ENCODE results near the gene PTER. TPM values are rescaled to one million over a fixed set of nuclear protein-coding genes. Genes with fewer than 3 reads are reported as not detected.

PTER gene
- total RNA-seq, 1 donor from 2014 or later = 9.9 TPM

- Histone ChIP-seq H3K4me3 (ENCODE audit: low read length in 3 of 3) (peak within 1 kb of the TSS; percentile 38 to 61 (median 49)), H3K4me1 (ENCODE audit: control insufficient read depth in 3 of 3, insufficient read depth in 3 of 3, low read length in 3 of 3) (peaks cover 4 to 15% (median 6%) of the 10 kb centered on the region in 3 donors), H3K27ac (ENCODE audit: low read depth, low read length) (no peak within 1 kb of the TSS), H3K9ac (ENCODE audit: low read depth in 1 of 3, low read length in 3 of 3) (peak within 1 kb of the TSS in 1 of 3 donors; percentile 45), H3K9me3 (ENCODE audit: control insufficient read depth in 3 of 3, low read length in 3 of 3) (no peaks in the 10 kb centered on the region), H3K36me3 (ENCODE audit: control insufficient read depth in 3 of 3, insufficient read depth in 3 of 3, low read length in 3 of 3) (no peaks in the 10 kb centered on the region), H3K27me3 (ENCODE audit: control insufficient read depth in 3 of 3, insufficient read depth in 3 of 3, low read length in 3 of 3) (peaks cover 22 to 29% (median 23%) of the 10 kb centered on the region in 3 donors)
These were observed 84.7 kb downstream of the PTER start, which contains the start of gene C1QL3 for GRCh38 chr10:16521311-16522016. TSS of gene C1QL3 (minus strand) at chr10:16521879. CDS start at chr10:16521065, 814 bp downstream.

- H3K9me3 ChIP-seq (ENCODE audit: control insufficient read depth in 3 of 3, low read length in 3 of 3) = no peaks in the 10 kb centered on the region
- no peak overlapping the region for H3K27ac ChIP-seq (ENCODE audit: low read depth, low read length)
- no peaks in the 10 kb centered on the region for H3K36me3 ChIP-seq (ENCODE audit: control insufficient read depth in 3 of 3, insufficient read depth in 3 of 3, low read length in 3 of 3)
- no peak overlapping the region for H3K9ac ChIP-seq (ENCODE audit: low read depth in 1 of 3, low read length in 3 of 3)
- H3K27me3 ChIP-seq (ENCODE audit: control insufficient read depth in 3 of 3, insufficient read depth in 3 of 3, low read length in 3 of 3) = peaks cover 0 to 2% (median under 1%) of the 10 kb centered on the region in 3 donors
- H3K4me3 ChIP-seq (ENCODE audit: low read length in 3 of 3) = no peak overlapping the region
- no peaks in the 10 kb centered on the region for H3K4me1 ChIP-seq (ENCODE audit: control insufficient read depth in 3 of 3, insufficient read depth in 3 of 3, low read length in 3 of 3)
These were observed 90.6 kb downstream of the PTER start for GRCh38 chr10:16527452-16527851.

- Histone ChIP-seq H3K4me1 (ENCODE audit: control insufficient read depth in 3 of 3, insufficient read depth in 3 of 3, low read length in 3 of 3) (no peaks in the 10 kb centered on the region), H3K4me3 (ENCODE audit: low read length in 3 of 3) (no peak overlapping the region), H3K27ac (ENCODE audit: low read depth, low read length) (no peak overlapping the region), H3K9me3 (ENCODE audit: control insufficient read depth in 3 of 3, low read length in 3 of 3) (no peaks in the 10 kb centered on the region), H3K27me3 (ENCODE audit: control insufficient read depth in 3 of 3, insufficient read depth in 3 of 3, low read length in 3 of 3) (no peaks in the 10 kb centered on the region), H3K36me3 (ENCODE audit: control insufficient read depth in 3 of 3, insufficient read depth in 3 of 3, low read length in 3 of 3) (no peaks in the 10 kb centered on the region), H3K9ac (ENCODE audit: low read depth in 1 of 3, low read length in 3 of 3) (no peak overlapping the region)
These were observed 93.0 kb downstream of the PTER start for GRCh38 chr10:16529853-16530252.

- Histone ChIP-seq H3K4me1 (ENCODE audit: control insufficient read depth in 3 of 3, insufficient read depth in 3 of 3, low read length in 3 of 3) (no peaks in the 10 kb centered on the region), H3K27me3 (ENCODE audit: control insufficient read depth in 3 of 3, insufficient read depth in 3 of 3, low read length in 3 of 3) (peaks cover 0 to 5% (median 0%) of the 10 kb centered on the region in 3 donors), H3K27ac (ENCODE audit: low read depth, low read length) (no peak overlapping the region), H3K9me3 (ENCODE audit: control insufficient read depth in 3 of 3, low read length in 3 of 3) (no peaks in the 10 kb centered on the region), H3K4me3 (ENCODE audit: low read length in 3 of 3) (no peak overlapping the region), H3K36me3 (ENCODE audit: control insufficient read depth in 3 of 3, insufficient read depth in 3 of 3, low read length in 3 of 3) (no peaks in the 10 kb centered on the region), H3K9ac (ENCODE audit: low read depth in 1 of 3, low read length in 3 of 3) (no peak overlapping the region)
These were observed 99.3 kb downstream of the PTER start for GRCh38 chr10:16536155-16536554.

GRCh38 chr10:16544099-16544498 is 107.3 kb downstream of the PTER start:
- Histone ChIP-seq H3K4me1 (ENCODE audit: control insufficient read depth in 3 of 3, insufficient read depth in 3 of 3, low read length in 3 of 3) (no peaks in the 10 kb centered on the region), H3K4me3 (ENCODE audit: low read length in 3 of 3) (no peak overlapping the region), H3K27ac (ENCODE audit: low read depth, low read length) (no peak overlapping the region), H3K9me3 (ENCODE audit: control insufficient read depth in 3 of 3, low read length in 3 of 3) (no peaks in the 10 kb centered on the region), H3K9ac (ENCODE audit: low read depth in 1 of 3, low read length in 3 of 3) (no peak overlapping the region), H3K36me3 (ENCODE audit: control insufficient read depth in 3 of 3, insufficient read depth in 3 of 3, low read length in 3 of 3) (no peaks in the 10 kb centered on the region), H3K27me3 (ENCODE audit: control insufficient read depth in 3 of 3, insufficient read depth in 3 of 3, low read length in 3 of 3) (peaks cover 0 to 6% (median 0%) of the 10 kb centered on the region in 3 donors)

- Histone ChIP-seq H3K4me3 (ENCODE audit: low read length in 3 of 3) (no peak overlapping the region), H3K27ac (ENCODE audit: low read depth, low read length) (no peak overlapping the region), H3K27me3 (ENCODE audit: control insufficient read depth in 3 of 3, insufficient read depth in 3 of 3, low read length in 3 of 3) (peaks cover 0 to 3% (median 0%) of the 10 kb centered on the region in 3 donors), H3K36me3 (ENCODE audit: control insufficient read depth in 3 of 3, insufficient read depth in 3 of 3, low read length in 3 of 3) (no peaks in the 10 kb centered on the region), H3K9ac (ENCODE audit: low read depth in 1 of 3, low read length in 3 of 3) (no peak overlapping the region), H3K9me3 (ENCODE audit: control insufficient read depth in 3 of 3, low read length in 3 of 3) (no peaks in the 10 kb centered on the region), H3K4me1 (ENCODE audit: control insufficient read depth in 3 of 3, insufficient read depth in 3 of 3, low read length in 3 of 3) (no peaks in the 10 kb centered on the region)
These were observed 107.8 kb downstream of the PTER start for GRCh38 chr10:16544591-16544990.

- Histone ChIP-seq H3K4me3 (ENCODE audit: low read length in 3 of 3) (no peak overlapping the region), H3K36me3 (ENCODE audit: control insufficient read depth in 3 of 3, insufficient read depth in 3 of 3, low read length in 3 of 3) (no peaks in the 10 kb centered on the region), H3K9me3 (ENCODE audit: control insufficient read depth in 3 of 3, low read length in 3 of 3) (no peaks in the 10 kb centered on the region), H3K27ac (ENCODE audit: low read depth, low read length) (no peak overlapping the region), H3K27me3 (ENCODE audit: control insufficient read depth in 3 of 3, insufficient read depth in 3 of 3, low read length in 3 of 3) (peaks cover 0 to 2% (median 0%) of the 10 kb centered on the region in 3 donors), H3K9ac (ENCODE audit: low read depth in 1 of 3, low read length in 3 of 3) (no peak overlapping the region), H3K4me1 (ENCODE audit: control insufficient read depth in 3 of 3, insufficient read depth in 3 of 3, low read length in 3 of 3) (no peaks in the 10 kb centered on the region)
These were observed 108.4 kb downstream of the PTER start for GRCh38 chr10:16545116-16545736.

GRCh38 chr10:16547973-16548372 is 111.2 kb downstream of the PTER start:
- H3K4me1 ChIP-seq (ENCODE audit: control insufficient read depth in 3 of 3, insufficient read depth in 3 of 3, low read length in 3 of 3) = no peaks in the 10 kb centered on the region
- no peaks in the 10 kb centered on the region for H3K36me3 ChIP-seq (ENCODE audit: control insufficient read depth in 3 of 3, insufficient read depth in 3 of 3, low read length in 3 of 3)
- no peak overlapping the region for H3K4me3 ChIP-seq (ENCODE audit: low read length in 3 of 3)
- no peak overlapping the region for H3K9ac ChIP-seq (ENCODE audit: low read depth in 1 of 3, low read length in 3 of 3)
- H3K9me3 ChIP-seq (ENCODE audit: control insufficient read depth in 3 of 3, low read length in 3 of 3) = no peaks in the 10 kb centered on the region
- H3K27ac ChIP-seq (ENCODE audit: low read depth, low read length) = no peak overlapping the region
- peaks cover 0 to 2% (median 0%) of the 10 kb centered on the region in 3 donors for H3K27me3 ChIP-seq (ENCODE audit: control insufficient read depth in 3 of 3, insufficient read depth in 3 of 3, low read length in 3 of 3)

- H3K9me3 ChIP-seq (ENCODE audit: control insufficient read depth in 3 of 3, low read length in 3 of 3) = peaks cover 0 to 2% (median 0%) of the 10 kb centered on the region in 3 donors
- no peaks in the 10 kb centered on the region for H3K36me3 ChIP-seq (ENCODE audit: control insufficient read depth in 3 of 3, insufficient read depth in 3 of 3, low read length in 3 of 3)
- no peaks in the 10 kb centered on the region for H3K4me1 ChIP-seq (ENCODE audit: control insufficient read depth in 3 of 3, insufficient read depth in 3 of 3, low read length in 3 of 3)
- H3K27me3 ChIP-seq (ENCODE audit: control insufficient read depth in 3 of 3, insufficient read depth in 3 of 3, low read length in 3 of 3) = no peaks in the 10 kb centered on the region
- no peak overlapping the region for H3K27ac ChIP-seq (ENCODE audit: low read depth, low read length)
- no peak overlapping the region for H3K9ac ChIP-seq (ENCODE audit: low read depth in 1 of 3, low read length in 3 of 3)
- H3K4me3 ChIP-seq (ENCODE audit: low read length in 3 of 3) = no peak overlapping the region
These were observed 122.5 kb downstream of the PTER start for GRCh38 chr10:16559236-16559773.

- no peak overlapping the region for H3K4me3 ChIP-seq (ENCODE audit: low read length in 3 of 3)
- no peak overlapping the region for H3K27ac ChIP-seq (ENCODE audit: low read depth, low read length)
- peaks cover 0 to 2% (median 0%) of the 10 kb centered on the region in 3 donors for H3K9me3 ChIP-seq (ENCODE audit: control insufficient read depth in 3 of 3, low read length in 3 of 3)
- H3K36me3 ChIP-seq (ENCODE audit: control insufficient read depth in 3 of 3, insufficient read depth in 3 of 3, low read length in 3 of 3) = no peaks in the 10 kb centered on the region
- peaks cover 0 to 4% (median 0%) of the 10 kb centered on the region in 3 donors for H3K4me1 ChIP-seq (ENCODE audit: control insufficient read depth in 3 of 3, insufficient read depth in 3 of 3, low read length in 3 of 3)
- no peaks in the 10 kb centered on the region for H3K27me3 ChIP-seq (ENCODE audit: control insufficient read depth in 3 of 3, insufficient read depth in 3 of 3, low read length in 3 of 3)
- no peak overlapping the region for H3K9ac ChIP-seq (ENCODE audit: low read depth in 1 of 3, low read length in 3 of 3)
These were observed 126.1 kb downstream of the PTER start for GRCh38 chr10:16562891-16563290.
